MM.1S (cell line): ENCODE results near the gene SLX9.

Experiments used
- DNase-seq: peaks from one replicate; pipeline ENCODE4 v3.0.0-alpha.2; 2015
- H2AFZ ChIP-seq: fragments of 300-600 bp; sonication (generic); 2 replicates; pipeline ENCODE4 v1.6.0; 2016; ENCODE audit warnings: antibody characterized with exemption, low read length
- H3F3A ChIP-seq: fragments of 300-600 bp; sonication (generic); 2 replicates; pipeline ENCODE4 v1.6.1; 2016; ENCODE audit warnings: mild to moderate bottlenecking, antibody characterized with exemption, low read length, moderate library complexity, mixed read lengths; ENCODE audit not compliant: insufficient read depth
- H3K27ac ChIP-seq: fragments of 300-600 bp; sonication (generic); 2 replicates; pipeline ENCODE4 v1.5.1; 2016; ENCODE audit warnings: mild to moderate bottlenecking, low read length
- H3K27me3 ChIP-seq: fragments of 300-600 bp; sonication (generic); replicated peaks from 2 replicates; pipeline ENCODE4 v1.6.0; 2016; ENCODE audit warnings: low read length; ENCODE audit not compliant: insufficient read depth
- H3K36me3 ChIP-seq: fragments of 300-600 bp; sonication (generic); replicated peaks from 2 replicates; pipeline ENCODE4 v1.6.1; 2016; ENCODE audit warnings: mild to moderate bottlenecking, low read length, mixed read lengths; ENCODE audit not compliant: insufficient read depth
- H3K4me1 ChIP-seq: fragments of 300-600 bp; sonication (generic); 2 replicates; pipeline ENCODE4 v1.6.1; 2016; ENCODE audit warnings: low read length, mixed read lengths
- H3K4me2 ChIP-seq: fragments of 300-600 bp; sonication (generic); 2 replicates; pipeline ENCODE4 v1.6.0; 2016; ENCODE audit warnings: low read depth, low read length
- H3K4me3 ChIP-seq: fragments of 300-600 bp; sonication (generic); 2 replicates; pipeline ENCODE4 v1.5.1; 2016; ENCODE audit warnings: low read length, mixed read lengths
- H3K79me2 ChIP-seq: fragments of 300-600 bp; sonication (generic); 2 replicates; pipeline ENCODE4 v1.6.1; 2016; ENCODE audit warnings: mixed run types, low read length, mixed read lengths
- H3K9ac ChIP-seq: fragments of 300-600 bp; sonication (generic); 2 replicates; pipeline ENCODE4 v1.6.1; 2016; ENCODE audit warnings: low read length, mixed read lengths
- H3K9me2 ChIP-seq: fragments of 300-600 bp; sonication (generic); replicated peaks from 2 replicates; pipeline ENCODE4 v1.6.1; 2016; ENCODE audit warnings: mild to moderate bottlenecking, low read length, mixed read lengths; ENCODE audit not compliant: insufficient read depth
- H3K9me3 ChIP-seq: fragments of 300-600 bp; sonication (generic); replicated peaks from 2 replicates; pipeline ENCODE4 v1.6.1; 2016; ENCODE audit warnings: mild to moderate bottlenecking, low read length, mixed read lengths; ENCODE audit not compliant: insufficient read depth
- H4K20me1 ChIP-seq: fragments of 300-600 bp; sonication (generic); 2 replicates; pipeline ENCODE4 v1.6.1; 2016; ENCODE audit warnings: mild to moderate bottlenecking, low read length, moderate library complexity, mixed read lengths; ENCODE audit not compliant: insufficient read depth
- EZH2 ChIP-seq: fragments of 300-600 bp; sonication (generic); optimal IDR thresholded peaks from 2 replicates; pipeline ENCODE3; 2017; ENCODE audit warnings: low read depth, mild to moderate bottlenecking, antibody characterized with exemption, low read length, mixed read lengths
- EZH2phosphoT487 ChIP-seq: fragments of 300-600 bp; sonication (generic); IDR thresholded peaks from 2 replicates; pipeline ENCODE4 v1.6.1; 2018; ENCODE audit warnings: antibody characterized with exemption, low read length
- TF ChIP-seq, protein P1 (sequence below): fragments of 300-600 bp; sonication (generic); IDR thresholded peaks from 2 replicates; pipeline ENCODE4 v1.5.1; 2016; ENCODE audit warnings: antibody characterized with exemption, low read length, mixed read lengths

SLX9 gene

DNA sequence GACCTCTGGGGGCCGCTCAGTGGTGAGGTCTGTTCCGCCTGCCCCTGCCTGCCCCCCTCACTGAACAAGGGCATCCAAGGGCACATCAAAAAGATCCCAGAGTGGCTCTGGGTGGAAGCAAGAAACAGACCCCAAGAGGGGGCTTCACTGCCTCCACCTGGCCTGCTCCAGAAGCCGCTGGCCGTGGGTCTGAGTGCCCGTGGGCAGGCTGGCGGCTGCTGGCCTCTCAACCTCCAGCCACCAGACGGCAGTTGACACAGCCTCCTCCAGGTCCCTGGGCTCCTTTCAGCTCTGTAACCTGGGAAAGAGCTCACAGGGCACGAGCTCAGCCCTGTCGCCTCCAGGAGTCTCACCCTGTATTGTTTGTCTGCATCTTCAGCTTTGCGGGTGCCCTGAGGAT, 56.3 kb downstream of the SLX9 start:
- H3K9me3 ChIP-seq: no peaks in the 10 kb centered on the region
- H3K4me1 ChIP-seq: no peaks in the 10 kb centered on the region
- no peak overlapping the region for H3K4me2 ChIP-seq
- no peaks in the 10 kb centered on the region for H3K9me2 ChIP-seq
- H3F3A ChIP-seq: no peaks in the 10 kb centered on the region
- no peak for DNase-seq
- H3K27ac ChIP-seq: no peak overlapping the region
- peaks cover 99% of the 10 kb centered on the region for H3K27me3 ChIP-seq
- no peak overlapping the region for H3K9ac ChIP-seq
- 0 out of 2 replicates have a peak, but pooled peaks cover 4% of the 10 kb centered on the region for H4K20me1 ChIP-seq
- no peak overlapping the region for H2AFZ ChIP-seq
- H3K4me3 ChIP-seq: no peak overlapping the region
- no peaks in the 10 kb centered on the region for H3K36me3 ChIP-seq
- TF ChIP-seq, protein P1, sequence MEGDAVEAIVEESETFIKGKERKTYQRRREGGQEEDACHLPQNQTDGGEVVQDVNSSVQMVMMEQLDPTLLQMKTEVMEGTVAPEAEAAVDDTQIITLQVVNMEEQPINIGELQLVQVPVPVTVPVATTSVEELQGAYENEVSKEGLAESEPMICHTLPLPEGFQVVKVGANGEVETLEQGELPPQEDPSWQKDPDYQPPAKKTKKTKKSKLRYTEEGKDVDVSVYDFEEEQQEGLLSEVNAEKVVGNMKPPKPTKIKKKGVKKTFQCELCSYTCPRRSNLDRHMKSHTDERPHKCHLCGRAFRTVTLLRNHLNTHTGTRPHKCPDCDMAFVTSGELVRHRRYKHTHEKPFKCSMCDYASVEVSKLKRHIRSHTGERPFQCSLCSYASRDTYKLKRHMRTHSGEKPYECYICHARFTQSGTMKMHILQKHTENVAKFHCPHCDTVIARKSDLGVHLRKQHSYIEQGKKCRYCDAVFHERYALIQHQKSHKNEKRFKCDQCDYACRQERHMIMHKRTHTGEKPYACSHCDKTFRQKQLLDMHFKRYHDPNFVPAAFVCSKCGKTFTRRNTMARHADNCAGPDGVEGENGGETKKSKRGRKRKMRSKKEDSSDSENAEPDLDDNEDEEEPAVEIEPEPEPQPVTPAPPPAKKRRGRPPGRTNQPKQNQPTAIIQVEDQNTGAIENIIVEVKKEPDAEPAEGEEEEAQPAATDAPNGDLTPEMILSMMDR: no peak
- H3K79me2 ChIP-seq: no peaks in the 10 kb centered on the region

DNA sequence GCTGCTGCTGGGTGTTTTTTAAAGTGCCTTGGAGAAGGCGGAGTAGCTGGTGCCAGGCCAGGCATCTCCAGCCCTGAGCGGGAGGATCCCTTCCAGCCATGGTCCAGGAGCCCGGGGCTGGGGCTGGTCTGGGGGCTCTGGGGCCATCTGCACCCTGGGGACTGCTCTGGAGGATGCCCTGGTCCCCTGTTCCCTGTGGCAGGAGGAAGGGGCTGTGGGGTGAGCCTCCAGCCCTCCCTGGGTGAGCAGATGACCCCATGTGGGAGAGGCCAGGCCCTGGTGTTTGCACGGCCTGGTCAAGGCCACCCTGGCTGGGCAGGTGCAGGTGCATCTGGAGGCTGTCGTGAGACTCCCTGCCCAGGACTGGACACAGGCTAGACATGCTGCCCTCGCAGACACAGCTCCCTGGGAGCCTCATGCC, 56.7 kb downstream of the SLX9 start:
- Histone ChIP-seq H3K4me2 (no peak overlapping the region), H3K4me1 (no peaks in the 10 kb centered on the region), H3K27me3 (peaks cover 99% of the 10 kb centered on the region), H3K9me2 (no peaks in the 10 kb centered on the region), H4K20me1 (0 out of 2 replicates have a peak, but pooled peaks cover 4% of the 10 kb centered on the region), H3K9ac (no peak overlapping the region), H3K4me3 (no peak overlapping the region), H3F3A (no peaks in the 10 kb centered on the region), H3K79me2 (no peaks in the 10 kb centered on the region), H2AFZ (no peak overlapping the region), H3K36me3 (no peaks in the 10 kb centered on the region), H3K27ac (no peak overlapping the region), H3K9me3 (no peaks in the 10 kb centered on the region)
- TF ChIP-seq EZH2phosphoT487: no peak
- TF ChIP-seq, protein P1: no peak
- TF ChIP-seq EZH2: no peak
- no peak for DNase-seq

DNA sequence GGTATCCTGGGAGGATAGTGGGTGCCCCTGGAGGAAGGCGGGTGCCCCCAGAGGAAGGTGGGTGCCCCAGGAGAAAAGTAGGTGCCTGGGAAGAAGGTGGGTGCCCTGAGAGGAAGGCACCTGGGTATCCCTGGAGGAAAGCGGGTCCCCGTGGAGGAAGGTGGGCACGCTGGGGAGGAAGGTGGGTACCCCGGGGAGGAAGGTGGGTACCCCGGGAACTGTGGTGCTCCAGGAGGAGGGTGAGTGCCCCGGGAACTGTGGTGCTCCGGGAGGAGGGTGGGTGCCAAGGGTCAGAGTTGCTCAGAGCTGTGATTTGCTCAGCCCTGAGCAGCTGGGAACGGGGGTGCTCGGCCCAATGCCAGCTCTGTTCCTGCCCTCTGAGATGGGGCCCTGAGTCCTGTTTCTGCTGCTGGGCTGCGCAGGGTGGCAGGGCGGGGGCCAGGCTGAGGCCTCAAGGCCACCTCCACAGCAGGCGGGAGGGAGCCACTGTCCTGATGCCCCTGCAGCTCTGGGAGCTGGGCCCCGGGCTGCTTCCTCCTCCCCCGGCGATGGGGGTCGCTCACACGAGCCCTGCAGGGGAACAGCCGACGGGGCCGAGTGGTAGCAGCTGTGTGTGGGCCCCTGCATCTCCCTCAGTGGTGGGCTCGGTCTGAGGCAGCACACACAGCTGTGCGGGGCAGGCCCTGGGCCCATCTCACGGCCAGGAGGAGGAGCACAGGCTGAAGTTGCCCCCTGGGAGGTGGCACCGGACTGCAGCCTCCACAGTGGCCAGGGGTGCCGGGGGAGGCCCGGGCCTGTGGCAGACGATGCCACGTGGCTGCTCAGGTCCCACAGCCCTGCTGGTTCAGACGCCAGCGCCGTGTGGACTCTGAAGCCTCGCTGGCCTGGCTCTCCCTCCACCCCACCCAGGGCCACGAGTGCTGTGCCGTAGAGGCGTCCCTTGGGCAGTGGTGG, 57.4 kb downstream of the SLX9 start:
- H3K79me2 ChIP-seq: no peaks in the 10 kb centered on the region
- H3F3A ChIP-seq: no peaks in the 10 kb centered on the region
- DNase-seq: no peak
- H2AFZ ChIP-seq: no peak overlapping the region
- TF ChIP-seq EZH2phosphoT487: no peak
- TF ChIP-seq EZH2: no peak
- TF ChIP-seq, protein P1: no peak
- H3K9ac ChIP-seq: no peak overlapping the region
- H3K27me3 ChIP-seq: peaks cover 95% of the 10 kb centered on the region
- H3K36me3 ChIP-seq: no peaks in the 10 kb centered on the region
- no peak overlapping the region for H3K4me2 ChIP-seq
- H3K4me1 ChIP-seq: no peaks in the 10 kb centered on the region
- H3K27ac ChIP-seq: no peak overlapping the region
- H3K9me3 ChIP-seq: no peaks in the 10 kb centered on the region
- no peaks in the 10 kb centered on the region for H4K20me1 ChIP-seq
- no peak overlapping the region for H3K4me3 ChIP-seq
- H3K9me2 ChIP-seq: no peaks in the 10 kb centered on the region
